Measurements from ENCODE around the gene DYNC1I1. TPM values are rescaled to one million over a fixed set of nuclear protein-coding genes. Genes with fewer than 3 reads are reported as not detected.
A peak's percentile ranks its signal among the peaks of the same experiment; 100 is the strongest.

The DYNC1I1 gene
- total and polyA plus RNA-seq, 8 donors: 1.6 to 16.0 (median 9.6) TPM

- Histone ChIP-seq H3K4me1 (no peaks in the 10 kb centered on the region), H3K27me3 (no peaks in the 10 kb centered on the region), H3K9me3 (no peaks in the 10 kb centered on the region), H3K4me3 (no peak overlapping the region), H3K27ac (no peak overlapping the region), H3K36me3 (no peaks in the 10 kb centered on the region)
- no peak for DNase-seq
- intact Hi-C loops (cut with DNase I): no loop called here
- ATAC-seq: no peak
- TF ChIP-seq, protein P1, sequence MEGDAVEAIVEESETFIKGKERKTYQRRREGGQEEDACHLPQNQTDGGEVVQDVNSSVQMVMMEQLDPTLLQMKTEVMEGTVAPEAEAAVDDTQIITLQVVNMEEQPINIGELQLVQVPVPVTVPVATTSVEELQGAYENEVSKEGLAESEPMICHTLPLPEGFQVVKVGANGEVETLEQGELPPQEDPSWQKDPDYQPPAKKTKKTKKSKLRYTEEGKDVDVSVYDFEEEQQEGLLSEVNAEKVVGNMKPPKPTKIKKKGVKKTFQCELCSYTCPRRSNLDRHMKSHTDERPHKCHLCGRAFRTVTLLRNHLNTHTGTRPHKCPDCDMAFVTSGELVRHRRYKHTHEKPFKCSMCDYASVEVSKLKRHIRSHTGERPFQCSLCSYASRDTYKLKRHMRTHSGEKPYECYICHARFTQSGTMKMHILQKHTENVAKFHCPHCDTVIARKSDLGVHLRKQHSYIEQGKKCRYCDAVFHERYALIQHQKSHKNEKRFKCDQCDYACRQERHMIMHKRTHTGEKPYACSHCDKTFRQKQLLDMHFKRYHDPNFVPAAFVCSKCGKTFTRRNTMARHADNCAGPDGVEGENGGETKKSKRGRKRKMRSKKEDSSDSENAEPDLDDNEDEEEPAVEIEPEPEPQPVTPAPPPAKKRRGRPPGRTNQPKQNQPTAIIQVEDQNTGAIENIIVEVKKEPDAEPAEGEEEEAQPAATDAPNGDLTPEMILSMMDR (IDR thresholded peaks at IDR 0.05): no peak
Observed at GRCh38 chr7:95788258-95788657, 15.9 kb downstream of the DYNC1I1 start.

GRCh38 chr7:95788884-95789283 is 16.5 kb downstream of the DYNC1I1 start:
- DNase-seq (no peak), ATAC-seq (no peak)
- Histone ChIP-seq H3K27ac (no peak overlapping the region), H3K27me3 (no peaks in the 10 kb centered on the region), H3K9me3 (no peaks in the 10 kb centered on the region), H3K4me1 (no peaks in the 10 kb centered on the region), H3K36me3 (no peaks in the 10 kb centered on the region), H3K4me3 (no peak overlapping the region)
- TF ChIP-seq, protein P1 (IDR thresholded peaks at IDR 0.05): no peak
- intact Hi-C loops (cut with DNase I): no loop called here

GRCh38 chr7:95793658-95794057 is 21.3 kb downstream of the DYNC1I1 start:
- H3K4me1 ChIP-seq: no peaks in the 10 kb centered on the region
- H3K4me3 ChIP-seq: no peak overlapping the region
- no peaks in the 10 kb centered on the region for H3K36me3 ChIP-seq
- intact Hi-C loops (cut with DNase I): no loop called here
- no peak overlapping the region for H3K27ac ChIP-seq
- ATAC-seq: no peak
- H3K9me3 ChIP-seq: no peaks in the 10 kb centered on the region
- TF ChIP-seq, protein P1 (IDR thresholded peaks at IDR 0.05): no peak
- no peak for DNase-seq
- H3K27me3 ChIP-seq: no peaks in the 10 kb centered on the region

- no peak overlapping the region for H3K4me3 ChIP-seq
- H3K36me3 ChIP-seq: no peaks in the 10 kb centered on the region
- no peak for DNase-seq
- intact Hi-C loops (cut with DNase I): no loop called here
- no peaks in the 10 kb centered on the region for H3K4me1 ChIP-seq
- H3K9me3 ChIP-seq: no peaks in the 10 kb centered on the region
- H3K27ac ChIP-seq: no peak overlapping the region
- TF ChIP-seq, protein P1 (IDR thresholded peaks at IDR 0.05): peak; percentile 15 to 20
- no peaks in the 10 kb centered on the region for H3K27me3 ChIP-seq
- ATAC-seq: no peak
Observed at GRCh38 chr7:95794917-95795515, 22.7 kb downstream of the DYNC1I1 start.

- intact Hi-C loops (cut with DNase I): no loop called here
Observed at GRCh38 chr7:95796617-95797016, 24.3 kb downstream of the DYNC1I1 start.

More at GRCh38 chr7:95796617-95797016, 24.3 kb downstream of the DYNC1I1 start:
- no peak overlapping the region for H3K27ac ChIP-seq
- no peak for ATAC-seq
- no peak overlapping the region for H3K4me3 ChIP-seq
- no peak for DNase-seq
- no peaks in the 10 kb centered on the region for H3K36me3 ChIP-seq
- no peaks in the 10 kb centered on the region for H3K4me1 ChIP-seq
- TF ChIP-seq, protein P1 (IDR thresholded peaks at IDR 0.05): no peak
- no peaks in the 10 kb centered on the region for H3K9me3 ChIP-seq
- no peaks in the 10 kb centered on the region for H3K27me3 ChIP-seq
